Measurements from ENCODE around the gene NHLH1. TPM values are rescaled to one million over a fixed set of nuclear protein-coding genes. Genes with fewer than 3 reads are reported as not detected.

The NHLH1 gene
- total RNA-seq, 4 donors from 2014 or later, result 0.80 TPM; not detected in 3

DNA sequence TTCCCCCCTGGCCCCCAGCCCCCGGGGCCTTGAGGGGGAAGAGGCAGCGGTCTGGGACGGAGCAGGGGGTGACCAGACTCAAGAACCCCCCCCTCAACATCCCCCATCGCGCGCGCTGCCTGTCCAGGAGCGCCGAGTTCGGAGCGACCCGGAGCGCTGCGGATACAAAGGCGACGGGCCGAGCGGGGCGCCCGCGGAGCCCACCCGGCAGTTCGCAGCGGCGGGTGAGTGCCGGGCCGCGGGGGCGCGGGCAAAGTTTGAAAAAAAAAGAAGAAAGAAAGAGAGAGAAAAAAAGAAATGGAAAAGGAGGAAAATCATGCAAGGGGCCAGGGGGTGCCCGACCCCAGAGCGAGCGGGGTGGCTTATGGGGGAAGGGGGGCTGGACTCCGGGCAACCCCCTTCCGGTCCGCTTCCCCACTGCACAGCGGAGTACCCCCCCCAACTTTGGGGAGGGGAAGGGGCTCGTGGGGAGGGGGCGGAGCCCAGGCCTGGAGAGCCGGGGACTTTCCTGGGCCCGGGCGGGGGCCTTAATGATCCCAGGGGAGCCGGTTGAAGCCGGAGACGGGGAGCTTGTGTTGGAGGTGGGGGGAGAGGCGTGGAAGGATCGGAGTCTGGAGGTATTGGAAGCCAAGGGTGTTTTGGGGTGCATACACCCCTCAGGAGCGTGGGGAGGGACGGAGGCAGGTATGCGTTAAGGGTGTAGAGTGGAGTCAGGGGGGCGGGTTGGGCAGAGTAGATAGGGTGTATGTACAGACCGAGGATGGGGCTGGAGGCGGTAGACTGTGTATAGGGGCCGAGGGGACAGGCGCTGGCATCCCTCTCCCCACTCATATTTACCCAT is 34.0 kb downstream of the NHLH1 start:
- H3K27ac ChIP-seq, result peak overlapping the region; percentile 8 to 59 (median 26)
- peaks cover 0 to 21% (median 0%) of the 10 kb centered on the region in 4 donors for H3K4me1 ChIP-seq
- no peaks in the 10 kb centered on the region for H3K36me3 ChIP-seq
- H3K9me3 ChIP-seq, result no peaks in the 10 kb centered on the region
- H3K27me3 ChIP-seq, result no peaks in the 10 kb centered on the region
- H3K4me3 ChIP-seq, result peak overlapping the region; percentile 39 to 82 (median 58)
- TF ChIP-seq, protein P1, sequence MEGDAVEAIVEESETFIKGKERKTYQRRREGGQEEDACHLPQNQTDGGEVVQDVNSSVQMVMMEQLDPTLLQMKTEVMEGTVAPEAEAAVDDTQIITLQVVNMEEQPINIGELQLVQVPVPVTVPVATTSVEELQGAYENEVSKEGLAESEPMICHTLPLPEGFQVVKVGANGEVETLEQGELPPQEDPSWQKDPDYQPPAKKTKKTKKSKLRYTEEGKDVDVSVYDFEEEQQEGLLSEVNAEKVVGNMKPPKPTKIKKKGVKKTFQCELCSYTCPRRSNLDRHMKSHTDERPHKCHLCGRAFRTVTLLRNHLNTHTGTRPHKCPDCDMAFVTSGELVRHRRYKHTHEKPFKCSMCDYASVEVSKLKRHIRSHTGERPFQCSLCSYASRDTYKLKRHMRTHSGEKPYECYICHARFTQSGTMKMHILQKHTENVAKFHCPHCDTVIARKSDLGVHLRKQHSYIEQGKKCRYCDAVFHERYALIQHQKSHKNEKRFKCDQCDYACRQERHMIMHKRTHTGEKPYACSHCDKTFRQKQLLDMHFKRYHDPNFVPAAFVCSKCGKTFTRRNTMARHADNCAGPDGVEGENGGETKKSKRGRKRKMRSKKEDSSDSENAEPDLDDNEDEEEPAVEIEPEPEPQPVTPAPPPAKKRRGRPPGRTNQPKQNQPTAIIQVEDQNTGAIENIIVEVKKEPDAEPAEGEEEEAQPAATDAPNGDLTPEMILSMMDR (IDR thresholded peaks at IDR 0.05), result no peak
- TF ChIP-seq POLR2A (IDR thresholded peaks at IDR 0.05), result no peak
- no peak for DNase-seq

DNA sequence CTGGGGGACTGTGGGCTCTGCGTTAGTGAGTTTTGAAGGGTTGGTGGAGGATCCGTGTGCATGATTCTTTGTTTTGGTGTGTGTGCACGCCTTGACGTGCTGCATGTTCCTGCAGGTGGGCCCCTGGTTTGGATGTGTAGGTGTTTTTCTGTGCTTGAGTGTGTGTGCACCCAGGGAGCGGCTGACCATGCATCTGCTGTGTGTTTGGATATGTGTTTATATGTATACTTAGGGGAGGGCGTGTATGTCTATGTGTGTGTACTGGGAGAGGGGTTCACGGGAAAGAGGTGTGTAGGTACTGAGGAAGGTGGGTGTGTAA is 34.6 kb downstream of the NHLH1 start:
- no peak for DNase-seq
- Histone ChIP-seq H3K27ac (peak overlapping the region in 1 of 4 donors; percentile 59), H3K36me3 (no peaks in the 10 kb centered on the region), H3K27me3 (no peaks in the 10 kb centered on the region), H3K4me1 (peaks cover 0 to 21% (median 0%) of the 10 kb centered on the region in 4 donors), H3K4me3 (peak overlapping the region; percentile 39 to 82 (median 58)), H3K9me3 (no peaks in the 10 kb centered on the region)
- TF ChIP-seq, protein P1 (IDR thresholded peaks at IDR 0.05), result no peak
- TF ChIP-seq POLR2A (IDR thresholded peaks at IDR 0.05), result no peak

DNA sequence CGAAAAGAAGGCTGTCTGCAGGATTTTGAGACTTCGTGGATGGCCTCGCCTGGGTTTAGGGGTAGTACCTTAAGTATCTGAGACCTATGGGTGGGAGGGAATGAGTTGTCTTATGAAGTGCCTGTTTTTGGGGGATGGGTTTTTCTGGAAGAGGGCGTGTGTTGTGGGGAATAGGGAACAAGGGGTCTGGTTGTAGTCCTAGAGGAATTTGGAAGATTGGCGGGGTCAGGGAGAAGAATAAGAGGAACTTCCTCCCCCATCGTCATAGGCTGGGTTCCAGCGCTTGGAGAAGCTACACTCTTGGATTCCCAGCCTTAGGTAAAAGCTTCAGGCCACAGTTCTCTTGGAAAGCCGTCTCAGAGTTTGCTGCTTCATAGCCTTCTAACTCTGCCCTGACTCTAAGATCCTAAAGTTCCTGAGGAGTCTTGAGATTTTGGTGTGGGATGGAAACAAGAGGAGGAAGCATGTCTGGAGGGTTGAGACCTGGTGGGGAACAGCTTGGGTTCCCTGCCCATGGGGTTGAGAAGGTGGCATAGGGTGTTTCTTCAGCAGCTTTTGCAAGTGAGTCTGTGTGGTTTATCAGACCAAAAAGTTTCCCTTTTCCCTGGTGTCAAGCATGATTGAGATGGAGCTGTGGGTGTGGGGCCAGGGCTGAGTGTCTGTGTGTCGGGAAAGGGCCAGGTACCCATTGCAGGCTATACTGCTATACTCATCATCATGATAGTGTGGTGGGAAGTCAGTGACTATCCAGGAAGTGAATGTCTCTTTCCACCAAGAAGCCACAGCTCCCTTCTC is 35.3 kb downstream of the NHLH1 start:
- H3K4me1 ChIP-seq, result peaks cover 0 to 21% (median 0%) of the 10 kb centered on the region in 4 donors
- no peaks in the 10 kb centered on the region for H3K27me3 ChIP-seq
- H3K27ac ChIP-seq, result no peak overlapping the region
- H3K4me3 ChIP-seq, result peak overlapping the region in 1 of 4 donors; percentile 50
- no peaks in the 10 kb centered on the region for H3K36me3 ChIP-seq
- no peak for DNase-seq
- TF ChIP-seq POLR2A (IDR thresholded peaks at IDR 0.05), result no peak
- TF ChIP-seq, protein P1 (IDR thresholded peaks at IDR 0.05), result no peak
- H3K9me3 ChIP-seq, result no peaks in the 10 kb centered on the region

DNA sequence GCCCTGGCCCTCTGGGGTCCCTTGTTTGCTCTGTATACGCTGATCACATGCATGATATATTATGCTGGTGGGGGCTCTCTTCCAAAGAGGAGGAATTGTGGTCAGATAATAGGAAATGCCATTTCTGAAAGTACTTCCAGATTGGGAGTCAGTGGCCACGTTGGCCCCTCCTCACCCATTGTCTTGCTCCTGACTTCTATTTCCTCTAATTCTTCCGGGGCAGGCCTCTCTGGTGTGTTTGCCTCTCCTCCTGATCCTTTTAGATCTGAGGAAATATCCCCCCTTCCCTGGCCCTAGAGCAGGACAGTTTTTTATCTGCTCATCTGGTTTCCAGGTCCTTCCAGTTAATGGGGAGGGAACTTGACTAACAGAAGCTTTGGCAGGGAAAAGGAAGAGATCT is 36.4 kb downstream of the NHLH1 start:
- H3K36me3 ChIP-seq, result no peaks in the 10 kb centered on the region
- H3K27ac ChIP-seq, result no peak overlapping the region
- DNase-seq, result no peak
- H3K4me1 ChIP-seq, result peaks cover 0 to 21% (median 0%) of the 10 kb centered on the region in 4 donors
- no peaks in the 10 kb centered on the region for H3K9me3 ChIP-seq
- TF ChIP-seq, protein P1 (IDR thresholded peaks at IDR 0.05), result no peak
- H3K27me3 ChIP-seq, result no peaks in the 10 kb centered on the region
- no peak overlapping the region for H3K4me3 ChIP-seq

DNA sequence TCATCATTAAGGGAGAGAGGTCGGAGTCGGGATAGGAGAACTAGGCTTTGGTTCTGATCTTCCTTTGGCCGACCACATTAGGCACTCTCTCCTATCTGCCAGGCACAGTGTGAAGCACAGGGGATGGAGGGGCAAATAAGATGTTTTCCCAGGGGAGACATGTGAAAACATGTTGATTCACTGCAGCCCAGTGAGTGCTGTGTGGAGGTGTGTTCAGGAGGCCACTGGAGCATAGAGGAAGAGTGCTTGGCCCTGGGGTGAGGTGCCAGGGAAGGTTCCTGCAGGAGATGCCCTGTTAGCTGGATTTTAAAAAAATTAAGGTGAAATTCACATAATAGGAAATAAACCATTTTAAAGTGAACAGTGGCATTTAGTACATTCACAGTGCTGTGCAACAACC is 37.2 kb downstream of the NHLH1 start:
- no peak for DNase-seq
- TF ChIP-seq, protein P1 (IDR thresholded peaks at IDR 0.05), result no peak
- TF ChIP-seq POLR2A (IDR thresholded peaks at IDR 0.05), result no peak
- H3K9me3 ChIP-seq, result no peaks in the 10 kb centered on the region
- H3K27ac ChIP-seq, result no peak overlapping the region
- peaks cover 0 to 21% (median 0%) of the 10 kb centered on the region in 4 donors for H3K4me1 ChIP-seq
- H3K36me3 ChIP-seq, result no peaks in the 10 kb centered on the region
- H3K4me3 ChIP-seq, result no peak overlapping the region
- no peaks in the 10 kb centered on the region for H3K27me3 ChIP-seq

Data from Peyer's patch (tissue), 4 donors.